ENCODE data around the gene TGFBR2. TPM values are rescaled to one million over a fixed set of nuclear protein-coding genes. Genes with fewer than 3 reads are reported as not detected.

The TGFBR2 gene
- total and polyA plus RNA-seq, 2 experiments from 2014 or later = 4.7 to 13.0 TPM

DNA sequence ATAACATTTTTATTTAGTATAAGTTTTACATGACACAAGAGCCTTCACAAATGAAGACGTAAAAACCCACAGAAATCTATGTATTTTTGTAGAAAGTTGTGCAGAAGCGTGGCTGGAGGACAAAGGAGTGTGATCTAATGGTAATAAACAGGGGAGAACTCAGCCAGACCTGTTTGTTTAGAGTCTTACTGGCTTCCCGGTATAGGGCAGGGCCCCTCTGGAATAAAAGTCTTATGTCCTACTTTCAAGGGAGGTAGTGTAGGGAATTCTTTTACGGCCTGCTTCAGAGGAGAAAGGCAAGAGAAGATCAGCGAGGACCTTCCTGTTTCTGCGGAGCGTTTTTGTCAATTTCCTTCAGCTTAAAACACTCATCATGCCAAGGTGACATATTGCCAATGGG, 103.6 kb downstream of the TGFBR2 start (continued):
- TF ChIP-seq, protein P1, sequence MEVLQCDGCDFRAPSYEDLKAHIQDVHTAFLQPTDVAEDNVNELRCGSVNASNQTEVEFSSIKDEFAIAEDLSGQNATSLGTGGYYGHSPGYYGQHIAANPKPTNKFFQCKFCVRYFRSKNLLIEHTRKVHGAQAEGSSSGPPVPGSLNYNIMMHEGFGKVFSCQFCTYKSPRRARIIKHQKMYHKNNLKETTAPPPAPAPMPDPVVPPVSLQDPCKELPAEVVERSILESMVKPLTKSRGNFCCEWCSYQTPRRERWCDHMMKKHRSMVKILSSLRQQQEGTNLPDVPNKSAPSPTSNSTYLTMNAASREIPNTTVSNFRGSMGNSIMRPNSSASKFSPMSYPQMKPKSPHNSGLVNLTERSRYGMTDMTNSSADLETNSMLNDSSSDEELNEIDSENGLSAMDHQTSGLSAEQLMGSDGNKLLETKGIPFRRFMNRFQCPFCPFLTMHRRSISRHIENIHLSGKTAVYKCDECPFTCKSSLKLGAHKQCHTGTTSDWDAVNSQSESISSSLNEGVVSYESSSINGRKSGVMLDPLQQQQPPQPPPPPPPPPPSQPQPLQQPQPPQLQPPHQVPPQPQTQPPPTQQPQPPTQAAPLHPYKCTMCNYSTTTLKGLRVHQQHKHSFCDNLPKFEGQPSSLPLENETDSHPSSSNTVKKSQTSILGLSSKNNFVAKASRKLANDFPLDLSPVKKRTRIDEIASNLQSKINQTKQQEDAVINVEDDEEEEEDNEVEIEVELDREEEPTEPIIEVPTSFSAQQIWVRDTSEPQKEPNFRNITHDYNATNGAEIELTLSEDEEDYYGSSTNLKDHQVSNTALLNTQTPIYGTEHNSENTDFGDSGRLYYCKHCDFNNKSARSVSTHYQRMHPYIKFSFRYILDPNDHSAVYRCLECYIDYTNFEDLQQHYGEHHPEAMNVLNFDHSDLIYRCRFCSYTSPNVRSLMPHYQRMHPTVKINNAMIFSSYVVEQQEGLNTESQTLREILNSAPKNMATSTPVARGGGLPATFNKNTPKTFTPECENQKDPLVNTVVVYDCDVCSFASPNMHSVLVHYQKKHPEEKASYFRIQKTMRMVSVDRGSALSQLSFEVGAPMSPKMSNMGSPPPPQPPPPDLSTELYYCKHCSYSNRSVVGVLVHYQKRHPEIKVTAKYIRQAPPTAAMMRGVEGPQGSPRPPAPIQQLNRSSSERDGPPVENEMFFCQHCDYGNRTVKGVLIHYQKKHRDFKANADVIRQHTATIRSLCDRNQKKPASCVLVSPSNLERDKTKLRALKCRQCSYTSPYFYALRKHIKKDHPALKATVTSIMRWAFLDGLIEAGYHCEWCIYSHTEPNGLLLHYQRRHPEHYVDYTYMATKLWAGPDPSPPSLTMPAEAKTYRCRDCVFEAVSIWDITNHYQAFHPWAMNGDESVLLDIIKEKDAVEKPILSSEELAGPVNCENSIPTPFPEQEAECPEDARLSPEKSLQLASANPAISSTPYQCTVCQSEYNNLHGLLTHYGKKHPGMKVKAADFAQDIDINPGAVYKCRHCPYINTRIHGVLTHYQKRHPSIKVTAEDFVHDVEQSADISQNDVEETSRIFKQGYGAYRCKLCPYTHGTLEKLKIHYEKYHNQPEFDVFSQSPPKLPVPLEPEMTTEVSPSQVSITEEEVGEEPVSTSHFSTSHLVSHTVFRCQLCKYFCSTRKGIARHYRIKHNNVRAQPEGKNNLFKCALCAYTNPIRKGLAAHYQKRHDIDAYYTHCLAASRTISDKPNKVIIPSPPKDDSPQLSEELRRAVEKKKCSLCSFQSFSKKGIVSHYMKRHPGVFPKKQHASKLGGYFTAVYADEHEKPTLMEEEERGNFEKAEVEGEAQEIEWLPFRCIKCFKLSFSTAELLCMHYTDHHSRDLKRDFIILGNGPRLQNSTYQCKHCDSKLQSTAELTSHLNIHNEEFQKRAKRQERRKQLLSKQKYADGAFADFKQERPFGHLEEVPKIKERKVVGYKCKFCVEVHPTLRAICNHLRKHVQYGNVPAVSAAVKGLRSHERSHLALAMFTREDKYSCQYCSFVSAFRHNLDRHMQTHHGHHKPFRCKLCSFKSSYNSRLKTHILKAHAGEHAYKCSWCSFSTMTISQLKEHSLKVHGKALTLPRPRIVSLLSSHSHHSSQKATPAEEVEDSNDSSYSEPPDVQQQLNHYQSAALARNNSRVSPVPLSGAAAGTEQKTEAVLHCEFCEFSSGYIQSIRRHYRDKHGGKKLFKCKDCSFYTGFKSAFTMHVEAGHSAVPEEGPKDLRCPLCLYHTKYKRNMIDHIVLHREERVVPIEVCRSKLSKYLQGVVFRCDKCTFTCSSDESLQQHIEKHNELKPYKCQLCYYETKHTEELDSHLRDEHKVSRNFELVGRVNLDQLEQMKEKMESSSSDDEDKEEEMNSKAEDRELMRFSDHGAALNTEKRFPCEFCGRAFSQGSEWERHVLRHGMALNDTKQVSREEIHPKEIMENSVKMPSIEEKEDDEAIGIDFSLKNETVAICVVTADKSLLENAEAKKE (CRISPR knock-in tag; IDR thresholded peaks at IDR 0.05) = no peak
- TF ChIP-seq CREB1 (CRISPR knock-in tag; IDR thresholded peaks at IDR 0.05; ENCODE audit: low read depth) = no peak
- no peak for TF ChIP-seq STAT1 (IDR thresholded peaks at IDR 0.05; ENCODE audit: unreplicated experiment)
- no peak for TF ChIP-seq JUNB (IDR thresholded peaks at IDR 0.05; ENCODE audit: unreplicated experiment)
- no peak for TF ChIP-seq EZH2 (IDR thresholded peaks at IDR 0.05; ENCODE audit: low read depth, unreplicated experiment)
- TF ChIP-seq NANOG (IDR thresholded peaks at IDR 0.05; ENCODE audit: borderline replicate concordance) = no peak
- TF ChIP-seq, protein P2, sequence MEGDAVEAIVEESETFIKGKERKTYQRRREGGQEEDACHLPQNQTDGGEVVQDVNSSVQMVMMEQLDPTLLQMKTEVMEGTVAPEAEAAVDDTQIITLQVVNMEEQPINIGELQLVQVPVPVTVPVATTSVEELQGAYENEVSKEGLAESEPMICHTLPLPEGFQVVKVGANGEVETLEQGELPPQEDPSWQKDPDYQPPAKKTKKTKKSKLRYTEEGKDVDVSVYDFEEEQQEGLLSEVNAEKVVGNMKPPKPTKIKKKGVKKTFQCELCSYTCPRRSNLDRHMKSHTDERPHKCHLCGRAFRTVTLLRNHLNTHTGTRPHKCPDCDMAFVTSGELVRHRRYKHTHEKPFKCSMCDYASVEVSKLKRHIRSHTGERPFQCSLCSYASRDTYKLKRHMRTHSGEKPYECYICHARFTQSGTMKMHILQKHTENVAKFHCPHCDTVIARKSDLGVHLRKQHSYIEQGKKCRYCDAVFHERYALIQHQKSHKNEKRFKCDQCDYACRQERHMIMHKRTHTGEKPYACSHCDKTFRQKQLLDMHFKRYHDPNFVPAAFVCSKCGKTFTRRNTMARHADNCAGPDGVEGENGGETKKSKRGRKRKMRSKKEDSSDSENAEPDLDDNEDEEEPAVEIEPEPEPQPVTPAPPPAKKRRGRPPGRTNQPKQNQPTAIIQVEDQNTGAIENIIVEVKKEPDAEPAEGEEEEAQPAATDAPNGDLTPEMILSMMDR (conservative IDR thresholded peaks at IDR 0.05; ENCODE audit: low read depth in 2 of 2) = no peak
- TF ChIP-seq, protein P3, sequence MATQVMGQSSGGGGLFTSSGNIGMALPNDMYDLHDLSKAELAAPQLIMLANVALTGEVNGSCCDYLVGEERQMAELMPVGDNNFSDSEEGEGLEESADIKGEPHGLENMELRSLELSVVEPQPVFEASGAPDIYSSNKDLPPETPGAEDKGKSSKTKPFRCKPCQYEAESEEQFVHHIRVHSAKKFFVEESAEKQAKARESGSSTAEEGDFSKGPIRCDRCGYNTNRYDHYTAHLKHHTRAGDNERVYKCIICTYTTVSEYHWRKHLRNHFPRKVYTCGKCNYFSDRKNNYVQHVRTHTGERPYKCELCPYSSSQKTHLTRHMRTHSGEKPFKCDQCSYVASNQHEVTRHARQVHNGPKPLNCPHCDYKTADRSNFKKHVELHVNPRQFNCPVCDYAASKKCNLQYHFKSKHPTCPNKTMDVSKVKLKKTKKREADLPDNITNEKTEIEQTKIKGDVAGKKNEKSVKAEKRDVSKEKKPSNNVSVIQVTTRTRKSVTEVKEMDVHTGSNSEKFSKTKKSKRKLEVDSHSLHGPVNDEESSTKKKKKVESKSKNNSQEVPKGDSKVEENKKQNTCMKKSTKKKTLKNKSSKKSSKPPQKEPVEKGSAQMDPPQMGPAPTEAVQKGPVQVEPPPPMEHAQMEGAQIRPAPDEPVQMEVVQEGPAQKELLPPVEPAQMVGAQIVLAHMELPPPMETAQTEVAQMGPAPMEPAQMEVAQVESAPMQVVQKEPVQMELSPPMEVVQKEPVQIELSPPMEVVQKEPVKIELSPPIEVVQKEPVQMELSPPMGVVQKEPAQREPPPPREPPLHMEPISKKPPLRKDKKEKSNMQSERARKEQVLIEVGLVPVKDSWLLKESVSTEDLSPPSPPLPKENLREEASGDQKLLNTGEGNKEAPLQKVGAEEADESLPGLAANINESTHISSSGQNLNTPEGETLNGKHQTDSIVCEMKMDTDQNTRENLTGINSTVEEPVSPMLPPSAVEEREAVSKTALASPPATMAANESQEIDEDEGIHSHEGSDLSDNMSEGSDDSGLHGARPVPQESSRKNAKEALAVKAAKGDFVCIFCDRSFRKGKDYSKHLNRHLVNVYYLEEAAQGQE (IDR thresholded peaks at IDR 0.05; ENCODE audit: unreplicated experiment) = no peak
- no peak for TF ChIP-seq EZH2phosphoT487 (IDR thresholded peaks at IDR 0.05; ENCODE audit: unreplicated experiment)
- TF ChIP-seq ZNF114 (CRISPR knock-in tag; IDR thresholded peaks at IDR 0.05) = no peak

Measured in GM23338 (cell line).